Fibroblast of peridontal ligament (primary cell): ENCODE data around the gene RBM19.

Source experiments
- DNase-seq: peaks from one replicate; pipeline ENCODE4 v3.0.0-alpha.2; 2010; ENCODE audit errors: extremely low read depth

RBM19 gene

DNA sequence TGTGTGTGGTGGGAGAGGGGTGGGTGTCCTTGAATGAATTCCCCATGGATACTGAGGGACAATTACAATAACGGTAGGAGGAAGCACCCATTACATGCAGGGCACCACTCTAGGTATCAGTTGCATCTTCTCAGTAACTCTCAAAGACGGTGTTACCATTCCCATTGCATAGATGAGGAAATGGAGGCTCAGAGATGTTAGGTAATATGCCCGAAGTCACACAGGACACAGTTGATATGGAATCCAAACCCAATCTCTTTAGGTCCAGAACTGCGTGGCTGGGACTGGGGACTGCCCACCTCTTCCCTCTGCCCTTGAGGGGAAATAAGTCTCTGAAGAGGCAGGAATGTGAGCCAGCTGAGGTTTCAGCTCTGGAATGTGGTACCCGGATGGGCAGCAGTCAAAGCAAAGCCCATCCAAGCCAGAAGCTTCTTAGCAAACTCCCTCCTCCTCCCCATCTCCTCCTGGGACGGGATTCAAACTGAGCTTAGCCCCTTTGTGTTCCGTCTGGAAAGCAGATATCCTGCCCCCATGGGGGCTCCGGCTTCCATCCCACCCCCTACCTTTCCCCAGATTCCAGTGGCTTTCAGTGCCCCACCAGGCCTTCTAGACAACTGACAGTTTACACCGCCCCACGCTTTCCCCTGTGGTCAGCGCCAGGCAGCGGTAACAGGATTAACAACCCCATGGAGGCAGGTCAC is 187.5 kb downstream of the RBM19 start:
- DNase-seq, result no peak

DNA sequence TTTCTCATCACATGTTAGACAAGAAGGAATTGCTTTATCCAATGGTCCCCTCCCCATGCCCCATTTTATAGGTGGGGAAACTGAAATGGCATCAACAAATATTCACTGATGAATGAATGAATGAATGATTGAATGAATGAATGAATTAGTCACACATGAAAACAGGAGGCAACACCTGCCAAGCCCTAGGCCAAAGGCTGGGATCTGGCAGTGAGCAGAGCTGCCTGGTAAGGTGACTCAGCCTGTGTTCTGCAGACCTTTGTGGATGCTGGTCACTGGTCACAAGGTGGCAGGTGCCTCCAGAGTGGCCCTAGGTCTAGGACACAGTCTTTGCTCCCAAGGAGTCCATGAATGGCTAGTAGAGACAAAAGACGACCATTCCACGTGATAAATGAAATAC is 188.4 kb downstream of the RBM19 start:
- DNase-seq, result no peak

DNA sequence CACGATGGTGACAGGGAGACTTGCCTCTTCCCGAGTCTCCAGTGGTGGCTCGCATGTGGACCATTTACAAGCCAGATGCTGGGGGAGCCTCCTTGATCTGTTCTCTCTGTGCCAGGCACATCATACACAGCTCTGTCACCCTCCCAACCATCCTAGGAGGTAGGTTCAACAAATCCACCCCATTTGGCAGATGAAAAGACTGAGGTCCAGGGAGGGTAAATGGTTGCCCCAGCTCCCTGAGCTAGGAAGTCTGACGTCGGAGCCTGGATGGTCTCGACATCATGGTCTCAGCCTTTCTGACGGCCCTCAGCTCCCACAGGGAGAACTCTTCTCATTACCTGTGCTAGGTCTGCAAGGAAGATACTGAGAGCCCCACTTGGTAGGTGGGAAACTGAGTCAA is 189.6 kb downstream of the RBM19 start:
- DNase-seq, result no peak

DNA sequence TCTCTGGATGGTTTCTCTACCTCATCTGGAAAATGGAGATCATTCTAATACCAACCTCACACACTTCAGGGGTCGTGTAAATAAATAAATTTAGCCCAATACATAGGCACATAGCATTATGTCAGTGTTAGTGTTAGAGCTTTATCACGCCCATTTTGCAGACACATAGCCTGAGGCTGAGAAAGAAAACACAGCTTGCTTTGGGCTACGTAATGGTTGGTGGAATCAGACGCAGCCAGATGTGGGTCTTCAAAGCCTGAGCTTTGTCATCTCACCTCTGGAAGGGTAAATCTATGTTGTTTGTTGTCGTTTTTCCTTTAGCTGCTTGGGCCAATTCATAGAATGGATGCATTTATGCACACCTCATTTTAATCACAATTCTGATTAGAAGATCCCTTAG is 191.6 kb downstream of the RBM19 start:
- DNase-seq, result no peak

DNA sequence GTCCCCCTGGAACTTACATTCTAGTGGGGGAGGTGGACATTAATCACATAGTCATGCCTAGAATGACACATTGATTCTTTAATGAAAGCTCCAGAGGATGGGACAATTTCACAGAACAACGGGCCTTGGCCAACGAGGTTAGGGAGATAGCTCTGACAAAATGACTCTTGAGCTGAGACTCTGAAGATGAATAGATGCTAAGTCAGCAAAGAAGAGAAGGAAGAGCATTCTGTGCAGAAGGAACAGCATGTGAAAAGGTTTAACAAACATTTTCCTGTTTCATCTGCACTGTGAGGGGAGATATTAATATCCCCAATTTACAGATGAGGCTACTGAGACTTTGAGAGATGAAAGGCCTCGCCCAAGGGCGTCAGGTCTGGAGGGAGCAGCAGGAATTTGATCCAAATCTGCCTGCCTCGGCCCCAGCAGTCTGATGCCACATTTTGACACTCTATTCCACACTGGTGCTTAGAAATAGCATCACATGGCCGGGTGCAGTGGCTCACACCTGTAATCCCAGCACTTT is 193.6 kb downstream of the RBM19 start:
- DNase-seq, result no peak

DNA sequence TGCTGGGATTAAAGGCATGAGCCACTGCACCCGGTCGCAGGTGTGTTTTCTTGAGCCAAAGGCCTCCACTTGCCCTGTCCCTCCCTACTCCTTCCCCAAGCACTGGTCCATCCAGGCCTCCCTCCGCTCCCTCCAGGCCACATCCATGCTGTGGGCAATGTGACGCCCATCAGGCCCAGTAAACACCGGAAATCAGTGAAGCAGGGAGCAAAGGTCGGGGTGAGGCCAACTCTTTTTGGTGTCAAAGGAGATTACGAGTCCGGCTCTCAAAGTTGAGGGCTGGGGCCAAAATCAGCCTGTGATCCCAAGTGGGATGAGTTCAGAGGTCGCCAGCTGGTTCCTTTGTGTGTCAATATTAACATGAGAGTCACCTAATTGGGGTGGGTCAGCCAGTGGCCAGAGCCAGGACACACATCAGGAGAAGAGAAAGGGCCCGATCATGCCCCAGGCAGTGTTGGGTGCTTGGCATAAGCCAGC is 195.7 kb downstream of the RBM19 start:
- DNase-seq, result no peak

DNA sequence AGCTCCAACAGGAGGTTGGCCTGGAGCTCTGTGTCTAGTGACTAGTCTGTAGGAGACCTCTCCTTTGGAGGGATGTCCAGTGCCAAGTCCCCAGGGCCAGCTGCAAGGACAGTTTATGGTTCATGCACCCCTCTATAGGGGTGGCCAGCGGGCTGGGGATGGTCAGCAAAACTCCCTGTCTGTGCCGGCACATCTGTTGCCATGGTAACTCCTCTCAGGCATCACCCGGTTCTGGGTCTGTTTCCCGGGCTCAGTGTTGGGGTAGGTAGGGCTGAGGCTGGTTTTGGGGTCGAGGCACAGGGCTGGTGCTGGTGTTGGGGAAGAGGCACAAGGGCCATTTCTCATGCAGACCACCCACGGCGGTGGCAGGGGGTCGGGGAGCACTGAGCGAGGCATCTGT is 196.8 kb downstream of the RBM19 start:
- no peak for DNase-seq

DNA sequence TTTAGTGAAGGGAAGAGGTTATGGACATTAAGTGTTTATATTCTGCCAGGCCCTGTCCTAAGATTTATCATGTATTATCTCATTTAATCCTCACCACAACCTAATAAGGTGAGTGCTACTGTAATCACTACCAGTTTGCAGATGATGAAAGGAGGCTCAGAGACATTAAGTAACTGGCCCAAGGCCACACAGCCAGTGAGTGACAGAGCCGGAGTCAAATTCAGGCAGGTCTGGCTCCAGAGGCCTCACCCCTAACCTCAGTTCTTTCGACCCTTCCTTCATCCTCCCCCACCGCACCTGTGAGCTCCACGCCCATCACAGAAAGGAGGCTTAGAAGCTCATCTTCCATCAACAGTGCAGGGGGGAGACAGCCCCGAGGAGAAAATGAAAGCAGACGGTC is 197.3 kb downstream of the RBM19 start:
- DNase-seq, result no peak

DNA sequence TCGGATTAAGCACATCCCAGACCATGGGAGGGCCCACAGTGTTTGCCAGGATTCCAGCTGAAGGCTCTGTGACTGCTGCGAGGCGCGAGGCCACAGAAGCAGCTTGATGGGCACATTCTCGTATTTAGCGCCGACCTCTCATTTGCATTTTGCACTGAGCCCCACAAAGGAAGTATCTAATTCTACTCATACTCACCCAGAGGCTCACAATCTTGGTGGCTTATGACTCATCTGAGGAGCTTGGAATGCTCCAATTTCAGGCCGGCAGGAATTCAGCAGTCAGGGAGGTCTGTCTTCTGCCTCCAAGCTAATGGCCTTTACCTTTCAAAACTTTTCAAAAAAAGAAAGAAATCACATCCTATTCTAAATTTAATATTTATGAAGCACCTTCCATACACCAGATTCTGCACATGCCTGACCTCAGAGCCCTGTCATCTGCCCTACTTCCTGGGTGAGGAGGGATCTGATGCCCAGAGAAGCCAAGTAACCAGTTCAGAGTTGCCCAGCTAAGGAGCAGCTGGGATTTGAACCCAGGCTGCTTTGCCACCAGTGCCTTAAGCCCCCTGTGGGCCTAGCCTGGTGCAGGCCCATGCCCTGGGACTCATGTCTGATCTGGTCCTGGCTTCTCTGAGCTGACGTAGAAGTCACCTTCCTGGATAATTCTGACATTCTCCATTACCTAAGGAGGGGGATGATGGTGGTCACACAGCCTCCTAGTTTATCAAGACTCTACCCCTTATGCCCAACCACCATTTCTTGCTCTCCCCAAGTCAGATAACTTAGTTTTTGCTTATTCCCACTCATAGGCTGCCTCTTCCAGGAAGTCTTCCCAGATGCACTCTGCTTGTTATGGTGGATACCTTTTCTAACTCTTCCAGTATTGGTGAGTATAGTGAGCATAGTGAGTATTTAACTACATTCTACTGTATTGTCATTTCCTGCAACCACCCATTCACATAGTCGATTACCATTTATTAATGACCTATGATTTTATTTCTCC is 198.9 kb downstream of the RBM19 start:
- DNase-seq, result peak; percentile 72
